HS-27A (cell line): Measurements from ENCODE around the gene DOK3.
"Not testable (repeated sequence)": the region's sequence is repeated elsewhere in the genome, so short reads cannot be mapped to it uniquely, and the experiment has no call there.

Source experiments
- DNase-seq: peaks from one replicate; pipeline ENCODE4 v3.0.0-alpha.2; 2012; ENCODE audit warnings: low read depth, missing footprints

DOK3 gene

GRCh38 chr5:177534433-177534832 is 24.8 kb upstream of the DOK3 start:
- not testable (repeated sequence) for DNase-seq

GRCh38 chr5:177531209-177531940 is 21.7 kb upstream of the DOK3 start:
- no peak for DNase-seq

DNA sequence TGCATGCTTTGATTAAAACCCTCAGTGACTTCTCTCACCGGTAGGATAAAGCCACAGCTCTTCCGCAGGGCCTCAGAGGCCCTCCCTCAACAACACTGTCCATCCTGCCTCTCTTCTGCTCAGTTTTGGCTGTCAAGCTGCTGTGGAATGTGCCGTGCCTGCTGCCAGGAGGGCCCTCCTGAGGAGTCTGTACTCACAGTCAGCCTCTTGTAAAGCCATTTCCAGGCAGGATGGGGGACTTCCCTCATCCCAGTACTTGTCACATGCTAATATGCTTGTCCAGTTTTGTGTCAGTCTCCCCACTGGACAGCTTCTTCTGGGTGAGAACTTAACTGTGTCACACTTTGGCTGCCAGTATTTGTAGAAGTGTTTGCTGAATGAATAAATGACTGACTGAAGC is 21.0 kb upstream of the DOK3 start:
- no peak for DNase-seq

GRCh38 chr5:177529247-177530203 is 19.9 kb upstream of the DOK3 start:
- DNase-seq: no peak

GRCh38 chr5:177528631-177529030 is 19.0 kb upstream of the DOK3 start:
- DNase-seq: no peak

GRCh38 chr5:177527595-177527994 is 18.0 kb upstream of the DOK3 start:
- no peak for DNase-seq

DNA sequence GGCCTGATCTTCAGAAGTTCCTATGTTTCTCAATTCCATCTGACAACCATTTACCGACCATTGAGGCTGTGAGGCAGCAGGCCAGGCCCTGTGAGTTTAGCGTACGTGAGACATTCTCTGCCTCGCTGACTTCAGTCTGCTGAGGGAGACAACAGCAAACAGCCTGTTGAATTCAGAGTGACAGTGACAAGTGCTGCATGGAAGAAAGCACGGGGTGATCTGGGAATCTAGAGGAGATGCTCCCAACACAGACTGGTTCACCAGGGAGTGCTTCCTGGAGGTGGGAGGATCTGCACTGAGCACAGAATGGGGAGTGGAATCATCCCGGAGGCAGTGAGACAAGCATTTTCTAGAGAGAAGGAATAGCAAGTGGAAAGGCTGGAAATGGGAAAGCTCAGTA is 17.2 kb upstream of the DOK3 start:
- DNase-seq: no peak

DNA sequence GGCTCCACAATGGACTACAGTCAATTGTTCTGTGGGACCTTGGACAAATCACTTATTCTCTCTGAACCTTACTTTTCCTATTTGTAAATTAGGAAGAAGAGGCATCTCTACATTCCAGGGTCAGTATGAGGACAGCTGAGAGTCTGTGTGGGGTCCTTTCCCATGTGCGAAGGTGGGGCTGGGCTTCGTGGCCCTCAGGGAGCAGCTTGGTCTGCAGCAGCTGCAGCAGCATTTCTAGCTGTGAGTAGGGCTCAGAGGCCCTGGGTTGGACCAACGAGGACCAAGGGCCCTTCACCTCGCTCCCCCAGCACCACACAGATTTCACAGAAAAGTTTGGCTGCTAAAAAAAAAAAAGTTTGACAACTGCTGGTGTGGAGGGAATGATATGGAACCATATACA is 16.6 kb upstream of the DOK3 start:
- no peak for DNase-seq

- no peak for DNase-seq
These were observed 15.5 kb upstream of the DOK3 start for GRCh38 chr5:177524941-177525655.

- DNase-seq: no peak
These were observed 14.9 kb upstream of the DOK3 start for GRCh38 chr5:177524539-177524900.

DNA sequence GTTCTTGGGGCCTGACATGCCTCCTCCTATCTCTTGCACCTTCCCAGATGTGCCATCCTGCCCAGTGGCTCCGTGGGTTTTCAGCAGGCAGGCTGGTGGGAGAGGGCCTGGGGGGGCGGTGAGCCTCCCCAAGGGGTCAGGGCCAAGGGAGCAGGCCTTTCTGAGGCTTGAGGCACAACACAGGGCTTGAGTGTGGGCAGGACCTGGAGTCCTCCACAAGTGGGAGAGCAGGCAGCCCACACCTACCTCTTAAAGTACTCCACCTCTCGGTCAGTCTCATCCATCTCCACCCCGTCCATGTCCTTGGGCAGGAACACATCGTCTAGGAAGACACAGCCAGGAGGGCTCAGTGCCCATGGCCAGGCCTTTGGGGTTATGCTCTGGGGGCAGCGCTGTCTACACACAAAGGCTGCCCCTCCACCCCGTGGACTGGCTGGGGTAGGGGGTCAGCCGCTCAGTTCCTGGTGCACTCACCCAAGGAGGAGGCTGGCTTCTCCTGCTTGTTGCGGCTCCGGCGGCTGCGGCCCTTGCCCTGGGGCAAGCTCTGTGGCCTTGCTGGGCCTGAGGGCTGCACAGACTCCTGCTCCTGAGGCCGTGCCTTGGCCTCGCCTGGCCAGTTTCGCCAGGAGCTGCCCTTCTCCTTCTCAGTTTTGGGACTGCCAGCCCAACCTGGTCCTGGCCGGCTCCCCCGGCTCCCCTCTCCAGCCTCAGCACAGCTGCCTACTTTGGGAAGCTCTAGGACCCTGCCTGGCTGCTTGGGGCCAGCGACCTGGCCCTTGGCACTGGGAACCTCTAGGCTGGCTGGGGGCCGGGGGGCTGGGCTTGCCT is 14.3 kb upstream of the DOK3 start:
- no peak for DNase-seq

DNA sequence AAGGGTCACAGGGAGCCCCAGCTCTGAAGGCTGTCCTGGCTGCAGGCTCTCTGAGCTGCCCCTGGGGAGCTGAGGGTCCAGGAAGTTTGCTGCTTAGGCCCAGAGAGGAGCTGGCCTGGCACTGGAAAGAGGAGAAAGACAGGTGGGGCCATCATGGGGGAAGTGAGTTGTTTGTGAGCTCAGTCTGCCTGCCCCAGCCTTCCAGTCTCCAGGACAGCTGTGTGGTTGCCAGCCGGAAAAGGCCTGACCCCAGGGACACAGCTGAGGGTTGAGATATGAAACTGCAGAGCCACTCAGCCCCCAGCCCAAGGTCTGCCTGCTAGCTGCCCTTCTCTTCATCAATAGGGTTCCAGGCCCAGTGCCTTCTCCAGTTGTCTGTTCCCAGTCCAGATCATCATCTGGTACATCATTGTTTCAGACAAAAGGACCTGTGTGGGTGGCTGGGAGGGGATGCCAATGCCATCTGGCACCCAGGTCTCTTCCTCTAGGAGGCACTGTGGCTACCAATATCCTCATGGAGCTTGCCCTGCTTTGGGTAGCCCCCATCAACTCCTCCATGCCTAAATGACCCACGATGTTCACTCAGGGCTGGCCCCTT is 11.4 kb upstream of the DOK3 start:
- no peak for DNase-seq

DNA sequence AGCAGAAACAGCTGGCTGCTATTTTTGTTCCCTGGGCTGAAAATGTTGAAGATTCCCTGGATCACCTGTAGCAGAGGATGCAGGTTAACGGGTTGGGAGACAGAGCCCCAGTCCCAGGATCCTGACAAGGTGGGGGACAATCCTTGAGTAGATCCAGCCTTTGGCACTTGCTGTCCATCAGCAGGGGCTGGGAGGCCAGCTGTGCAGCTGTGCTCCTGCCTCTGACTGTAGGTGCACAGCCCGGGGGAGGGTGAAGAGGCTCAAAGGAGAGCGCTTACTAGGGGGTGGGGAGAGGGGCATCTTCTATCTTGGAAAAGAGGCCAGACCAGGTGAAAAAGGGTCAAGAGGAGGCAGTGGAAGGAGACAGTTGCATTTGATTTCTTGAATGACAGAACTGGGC is 10.6 kb upstream of the DOK3 start:
- DNase-seq: no peak

GRCh38 chr5:177519463-177520235 is 10.0 kb upstream of the DOK3 start:
- no peak for DNase-seq

- peak; percentile 90 for DNase-seq
These were observed 7.3 kb upstream of the DOK3 start, which contains the start of gene DDX41 for GRCh38 chr5:177516601-177517568. Gene DDX41, minus strand, starts transcription at chr5:177516961. Its CDS starts 16 bp downstream, at chr5:177516945.

- DNase-seq: no peak
These were observed 6.0 kb upstream of the DOK3 start for GRCh38 chr5:177515580-177515979.

DNA sequence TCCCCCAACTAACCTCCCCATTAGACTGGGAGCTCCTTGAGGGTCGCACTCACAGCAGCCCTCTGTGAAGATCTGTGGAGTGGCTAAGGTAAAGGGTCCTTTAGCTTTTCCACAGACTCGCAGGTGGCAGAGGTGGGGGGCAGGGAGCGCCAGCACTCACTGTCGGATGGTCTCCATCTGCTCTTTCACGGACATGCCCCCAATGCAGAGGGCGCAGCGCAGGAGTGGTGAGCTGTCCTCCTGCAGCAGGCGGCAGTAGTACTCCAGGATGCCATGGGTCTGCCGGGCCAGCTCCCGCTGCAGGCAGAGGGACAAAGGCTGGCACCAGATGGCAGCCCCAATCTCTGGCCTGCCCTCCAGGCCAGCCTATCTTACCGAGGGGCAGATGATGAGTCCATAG is 4.9 kb upstream of the DOK3 start:
- no peak for DNase-seq

DNA sequence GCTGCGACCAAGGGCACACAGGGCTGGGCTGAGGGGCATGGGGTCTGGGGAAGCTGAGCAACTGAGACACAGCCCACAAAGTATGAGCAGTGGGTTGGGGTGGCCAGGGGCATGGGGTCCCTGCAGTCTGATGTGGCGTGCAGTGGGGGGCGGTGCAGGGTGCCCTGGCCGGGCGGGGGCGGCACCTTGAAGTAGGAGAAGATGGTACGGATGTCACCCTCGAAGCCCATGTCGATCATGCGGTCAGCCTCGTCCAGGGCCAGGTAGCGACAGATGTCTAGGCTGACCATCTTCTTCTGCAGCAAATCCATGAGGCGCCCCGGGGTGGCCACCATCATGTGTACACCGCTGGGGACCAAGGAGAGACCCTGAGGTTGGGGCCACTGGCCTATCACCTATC is 3.9 kb upstream of the DOK3 start:
- DNase-seq: no peak

DNA sequence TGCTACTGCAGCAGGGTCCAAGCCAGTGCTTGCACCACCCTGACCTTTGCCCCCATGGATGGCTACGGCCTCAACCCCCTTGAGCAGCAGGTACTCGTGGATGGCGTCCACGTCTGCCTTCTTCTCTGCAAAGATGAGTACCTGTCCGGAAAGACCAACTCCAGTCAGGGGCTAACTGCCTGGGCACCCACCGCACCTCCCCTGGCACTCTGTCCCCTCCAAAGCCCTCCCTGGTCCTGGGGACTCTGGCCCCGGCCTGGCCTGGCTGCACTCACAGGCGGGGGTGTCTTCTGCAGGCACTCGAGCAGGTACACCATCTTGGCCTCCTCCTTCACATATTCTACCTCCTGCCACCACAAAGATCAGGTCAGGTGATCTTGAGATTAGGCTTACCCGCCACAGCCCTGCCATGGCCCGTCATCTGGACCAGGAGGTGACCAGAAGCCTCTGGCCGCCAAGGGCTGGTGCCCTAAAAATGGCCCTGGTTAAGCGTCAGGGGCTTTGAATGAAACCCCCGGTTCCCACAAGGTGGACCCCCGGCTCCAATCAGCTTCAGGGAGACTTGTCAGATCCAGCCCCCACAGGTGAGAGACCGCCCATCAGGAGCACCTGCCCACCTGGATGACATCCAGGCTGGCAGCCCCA is 3.2 kb upstream of the DOK3 start:
- DNase-seq: no peak
